Vagina (tissue), 2 donors: ENCODE data around the gene ZNF738. TPM values are rescaled to one million over a fixed set of nuclear protein-coding genes. Genes with fewer than 3 reads are reported as not detected.
"Not testable (repeated sequence)": the region's sequence is repeated elsewhere in the genome, so short reads cannot be mapped to it uniquely, and the experiment has no call there.

Experiments used
- DNase-seq, 2 donors: peaks; one replicate each; pipeline ENCODE4 v3.0.0-alpha.2; 2017; ENCODE audit errors: extremely low spot score in 2 of 2
- H3K27ac ChIP-seq: fragments of 200-600 bp; sonication (generic); one replicate; pipeline ENCODE4 v1.5.1; 2019
- H3K27me3 ChIP-seq: fragments of 200-600 bp; sonication (generic); one replicate; pipeline ENCODE4 v1.5.1; 2019
- H3K36me3 ChIP-seq, 2 donors: fragments of 200-600 bp; sonication (generic); one replicate each; pipeline ENCODE4 v1.5.1; 2017 to 2019
- H3K4me1 ChIP-seq: fragments of 200-600 bp; sonication (generic); one replicate; pipeline ENCODE4 v1.5.1; 2019
- H3K4me3 ChIP-seq, 2 donors: fragments of 200-600 bp; sonication (generic); 1 replicate in 1 of 2; 2 replicates in 1 of 2; pipeline ENCODE4 v1.5.1; 2016 to 2019
- H3K9me3 ChIP-seq: fragments of 200-600 bp; sonication (generic); one replicate; pipeline ENCODE4 v1.5.1; 2019
- POLR2A ChIP-seq, 2 donors: fragments of 450-650 bp; IDR thresholded peaks; one replicate each; pipeline ENCODE4 v1.6.1; 2017; ENCODE audit warnings: antibody characterized with exemption in 2 of 2, mild to moderate bottlenecking in 2 of 2, moderate library complexity in 2 of 2
- POLR2AphosphoS5 ChIP-seq, 2 donors: sonication (generic); formaldehyde crosslinking; IDR thresholded peaks; one replicate each; pipeline ENCODE4 v1.9.0; 2017; ENCODE audit warnings: antibody characterized with exemption in 2 of 2, mild to moderate bottlenecking in 2 of 2, low read depth in 1 of 2; ENCODE audit not compliant: insufficient read depth in 1 of 2
- intact Hi-C: fragments of 100-400 bp; cut with DNase I; formaldehyde crosslinking; loops from one replicate; pipeline ENCODE4 v1.15.1; 2023
- total RNA-seq: library from RNA; depleted of rRNA; stranded (reverse); fragments of >200 nt; gene quantifications from one replicate; pipeline ENCODE4 v1.2.3, GENCODE V29; 2016
- TF ChIP-seq, protein P1 (sequence below), 3 experiments: fragments of 450-650 bp in 2 of 3; fragments of 200-600 bp in 1 of 3; sonication (generic) in 1 of 3; IDR thresholded peaks; one replicate each; pipeline ENCODE4 v1.5.1; 2017 to 2019; ENCODE audit warnings: antibody characterized with exemption in 3 of 3, mild to moderate bottlenecking in 2 of 3, moderate library complexity in 2 of 3

Gene ZNF738
- total RNA-seq, 1 donor from 2014 or later = 5.4 TPM

GRCh38 chr19:21328885-21329605 is 29.8 kb upstream of the ZNF738 start, which contains the start of gene ZNF708:
TSS of gene ZNF708 (minus strand) at chr19:21329410. CDS start at chr19:21329212, 198 bp downstream.
- TF ChIP-seq POLR2AphosphoS5 (IDR thresholded peaks at IDR 0.05; ENCODE audit: insufficient read depth in 1 of 2, low read depth in 1 of 2) = peak; percentile 86 to 90
- TF ChIP-seq, protein P1, sequence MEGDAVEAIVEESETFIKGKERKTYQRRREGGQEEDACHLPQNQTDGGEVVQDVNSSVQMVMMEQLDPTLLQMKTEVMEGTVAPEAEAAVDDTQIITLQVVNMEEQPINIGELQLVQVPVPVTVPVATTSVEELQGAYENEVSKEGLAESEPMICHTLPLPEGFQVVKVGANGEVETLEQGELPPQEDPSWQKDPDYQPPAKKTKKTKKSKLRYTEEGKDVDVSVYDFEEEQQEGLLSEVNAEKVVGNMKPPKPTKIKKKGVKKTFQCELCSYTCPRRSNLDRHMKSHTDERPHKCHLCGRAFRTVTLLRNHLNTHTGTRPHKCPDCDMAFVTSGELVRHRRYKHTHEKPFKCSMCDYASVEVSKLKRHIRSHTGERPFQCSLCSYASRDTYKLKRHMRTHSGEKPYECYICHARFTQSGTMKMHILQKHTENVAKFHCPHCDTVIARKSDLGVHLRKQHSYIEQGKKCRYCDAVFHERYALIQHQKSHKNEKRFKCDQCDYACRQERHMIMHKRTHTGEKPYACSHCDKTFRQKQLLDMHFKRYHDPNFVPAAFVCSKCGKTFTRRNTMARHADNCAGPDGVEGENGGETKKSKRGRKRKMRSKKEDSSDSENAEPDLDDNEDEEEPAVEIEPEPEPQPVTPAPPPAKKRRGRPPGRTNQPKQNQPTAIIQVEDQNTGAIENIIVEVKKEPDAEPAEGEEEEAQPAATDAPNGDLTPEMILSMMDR (IDR thresholded peaks at IDR 0.05) = no peak
- TF ChIP-seq POLR2A (IDR thresholded peaks at IDR 0.05) = no peak
- Histone ChIP-seq H3K36me3 (peaks cover 0 to 12% of the 10 kb centered on the region in 2 donors), H3K4me3 (peak within 1 kb of the TSS; percentile 68 to 75), H3K27ac (peak within 1 kb of the TSS; percentile 90), H3K27me3 (no peaks in the 10 kb centered on the region), H3K9me3 (no peaks in the 10 kb centered on the region), H3K4me1 (peaks cover 13% of the 10 kb centered on the region)
- intact Hi-C loops = no loop called here
- peak; percentile 90 to 96 for DNase-seq

- intact Hi-C loops = no loop called here
- DNase-seq = no peak
- H3K4me1 ChIP-seq = no peaks in the 10 kb centered on the region
- H3K27me3 ChIP-seq = no peaks in the 10 kb centered on the region
- H3K36me3 ChIP-seq = no peaks in the 10 kb centered on the region
- H3K27ac ChIP-seq = no peak overlapping the region
- no peaks in the 10 kb centered on the region for H3K9me3 ChIP-seq
- H3K4me3 ChIP-seq = no peak overlapping the region
- no peak for TF ChIP-seq POLR2AphosphoS5 (IDR thresholded peaks at IDR 0.05; ENCODE audit: insufficient read depth in 1 of 2, low read depth in 1 of 2)
- TF ChIP-seq POLR2A (IDR thresholded peaks at IDR 0.05) = no peak
- TF ChIP-seq, protein P1 (IDR thresholded peaks at IDR 0.05) = no peak
These were observed 23.1 kb upstream of the ZNF738 start for GRCh38 chr19:21335721-21336120.

DNA sequence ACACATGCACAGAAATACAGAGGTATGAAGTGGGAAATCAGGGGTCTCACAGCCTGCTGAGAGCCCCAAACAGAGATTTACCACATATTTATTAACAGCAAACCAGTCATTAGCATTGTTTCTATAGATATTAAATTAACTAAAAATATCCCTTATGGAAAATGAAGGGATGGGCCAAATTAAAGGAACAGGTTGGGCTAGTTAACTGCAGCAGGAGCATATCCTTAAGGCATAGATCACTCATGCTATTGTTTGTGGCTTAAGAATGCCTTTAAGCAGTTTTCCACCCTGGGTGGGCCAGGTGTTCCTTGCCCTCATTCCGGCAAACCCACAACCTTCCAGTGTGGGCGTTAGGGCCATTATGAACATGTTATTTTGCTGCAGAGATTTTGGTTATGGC is 14.0 kb upstream of the ZNF738 start:
- intact Hi-C loops, H3K36me3 ChIP-seq, H3K27me3 ChIP-seq, H3K9me3 ChIP-seq, H3K4me3 ChIP-seq, DNase-seq, H3K4me1 ChIP-seq, H3K27ac ChIP-seq: not testable (repeated sequence)

GRCh38 chr19:21352830-21353229 is 6.0 kb upstream of the ZNF738 start:
- intact Hi-C loops = no loop called here

DNA sequence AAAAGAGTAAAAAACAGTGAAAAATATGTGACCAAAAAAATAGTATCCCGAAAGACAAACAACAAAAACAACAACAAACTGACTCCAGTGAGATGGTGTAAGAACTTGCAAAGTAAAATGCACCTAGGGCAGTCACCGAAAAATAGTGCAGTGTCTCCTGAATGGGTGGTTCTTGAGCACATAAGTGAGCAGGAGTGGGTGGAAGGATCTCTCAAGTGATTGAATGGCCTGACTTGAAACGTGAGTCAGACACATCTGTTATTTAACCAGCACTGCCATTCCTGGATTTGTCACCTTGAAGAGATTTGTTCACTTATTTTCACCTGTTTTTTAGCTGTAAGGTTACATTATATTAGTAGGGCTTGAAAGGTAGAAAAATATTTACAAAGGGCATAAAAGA is 3.5 kb downstream of the ZNF738 start:
- Histone ChIP-seq H3K27ac (no peak overlapping the region), H3K27me3 (no peaks in the 10 kb centered on the region), H3K36me3 (peaks cover 0 to 17% of the 10 kb centered on the region in 2 donors), H3K9me3 (no peaks in the 10 kb centered on the region), H3K4me3 (no peak overlapping the region), H3K4me1 (peaks cover 10% of the 10 kb centered on the region)
- DNase-seq = no peak
- TF ChIP-seq, protein P1 (IDR thresholded peaks at IDR 0.05) = no peak
- TF ChIP-seq POLR2AphosphoS5 (IDR thresholded peaks at IDR 0.05; ENCODE audit: insufficient read depth in 1 of 2, low read depth in 1 of 2) (no peak), POLR2A (IDR thresholded peaks at IDR 0.05) (no peak)
- intact Hi-C loops = no loop called here

More at GRCh38 chr19:21352830-21353229, 6.0 kb upstream of the ZNF738 start:
- no peak overlapping the region for H3K4me3 ChIP-seq
- no peaks in the 10 kb centered on the region for H3K4me1 ChIP-seq
- TF ChIP-seq POLR2AphosphoS5 (IDR thresholded peaks at IDR 0.05; ENCODE audit: insufficient read depth in 1 of 2, low read depth in 1 of 2) (no peak), POLR2A (IDR thresholded peaks at IDR 0.05) (no peak)
- TF ChIP-seq, protein P1 (IDR thresholded peaks at IDR 0.05) = no peak
- no peak for DNase-seq
- H3K27ac ChIP-seq = no peak overlapping the region
- no peaks in the 10 kb centered on the region for H3K36me3 ChIP-seq
- H3K27me3 ChIP-seq = no peaks in the 10 kb centered on the region
- no peaks in the 10 kb centered on the region for H3K9me3 ChIP-seq
